ENCODE data around the gene FAM163B. TPM values are rescaled to one million over a fixed set of nuclear protein-coding genes. Genes with fewer than 3 reads are reported as not detected.

Gene FAM163B
- total RNA-seq, 1 experiment from 2014 or later, result 2.0 TPM

GRCh38 chr9:133645021-133645765 lies 36.0 kb upstream of the FAM163B start:
- POLR2A ChIA-PET, result interaction anchor here (0.6 kb wide), 1 partner anchor 767 kb away, joined by 3 read pairs; the partner anchor contains the start of gene SPACA9
- no peak overlapping the region for H3K27ac Mint-ChIP-seq
- DNase-seq (ENCODE audit: low spot score) (no peak), ATAC-seq (no peak)
- H3K4me1 Mint-ChIP-seq, result no peaks in the 10 kb centered on the region
- no peaks in the 10 kb centered on the region for H3K36me3 Mint-ChIP-seq
- CTCF ChIA-PET, result interaction anchor here (0.6 to 1.2 kb wide), 2 partner anchors 20 to 159 kb away, joined by 3 read pairs; no protein-coding TSS in a partner anchor
- no peaks in the 10 kb centered on the region for H3K9me3 Mint-ChIP-seq
- TF ChIP-seq SP1 (CRISPR knock-in tag; conservative IDR thresholded peaks at IDR 0.05) (no peak), TCF7 (CRISPR knock-in tag; IDR thresholded peaks at IDR 0.05; ENCODE audit: low read depth) (no peak), OVOL2 (CRISPR knock-in tag; IDR thresholded peaks at IDR 0.05; ENCODE audit: borderline replicate concordance) (no peak), HMGA2 (CRISPR knock-in tag; IDR thresholded peaks at IDR 0.05) (no peak), FOXK1 (CRISPR knock-in tag; IDR thresholded peaks at IDR 0.05) (no peak), CREB1 (CRISPR knock-in tag; IDR thresholded peaks at IDR 0.05) (no peak), ZMAT4 (CRISPR knock-in tag; IDR thresholded peaks at IDR 0.05) (no peak), SMAD4 (CRISPR knock-in tag; IDR thresholded peaks at IDR 0.05) (no peak), NR1H2 (CRISPR knock-in tag; IDR thresholded peaks at IDR 0.05) (no peak), NR3C1 (CRISPR knock-in tag; conservative IDR thresholded peaks at IDR 0.05; ENCODE audit: low read depth) (no peak), ATF1 (CRISPR knock-in tag; IDR thresholded peaks at IDR 0.05) (no peak), FOXP1 (CRISPR knock-in tag; IDR thresholded peaks at IDR 0.05; ENCODE audit: borderline replicate concordance) (no peak), AFF4 (CRISPR knock-in tag; IDR thresholded peaks at IDR 0.05; ENCODE audit: borderline replicate concordance) (no peak), JUN (CRISPR knock-in tag; IDR thresholded peaks at IDR 0.05) (no peak)
- TF ChIP-seq, protein P1, sequence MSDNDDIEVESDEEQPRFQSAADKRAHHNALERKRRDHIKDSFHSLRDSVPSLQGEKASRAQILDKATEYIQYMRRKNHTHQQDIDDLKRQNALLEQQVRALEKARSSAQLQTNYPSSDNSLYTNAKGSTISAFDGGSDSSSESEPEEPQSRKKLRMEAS (CRISPR knock-in tag; IDR thresholded peaks at IDR 0.05), result no peak
- TF ChIP-seq, protein P2, sequence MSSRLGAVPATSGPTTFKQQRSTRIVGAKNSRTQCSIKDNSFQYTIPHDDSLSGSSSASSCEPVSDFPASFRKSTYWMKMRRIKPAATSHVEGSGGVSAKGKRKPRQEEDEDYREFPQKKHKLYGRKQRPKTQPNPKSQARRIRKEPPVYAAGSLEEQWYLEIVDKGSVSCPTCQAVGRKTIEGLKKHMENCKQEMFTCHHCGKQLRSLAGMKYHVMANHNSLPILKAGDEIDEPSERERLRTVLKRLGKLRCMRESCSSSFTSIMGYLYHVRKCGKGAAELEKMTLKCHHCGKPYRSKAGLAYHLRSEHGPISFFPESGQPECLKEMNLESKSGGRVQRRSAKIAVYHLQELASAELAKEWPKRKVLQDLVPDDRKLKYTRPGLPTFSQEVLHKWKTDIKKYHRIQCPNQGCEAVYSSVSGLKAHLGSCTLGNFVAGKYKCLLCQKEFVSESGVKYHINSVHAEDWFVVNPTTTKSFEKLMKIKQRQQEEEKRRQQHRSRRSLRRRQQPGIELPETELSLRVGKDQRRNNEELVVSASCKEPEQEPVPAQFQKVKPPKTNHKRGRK (CRISPR knock-in tag; IDR thresholded peaks at IDR 0.05; ENCODE audit: borderline replicate concordance), result no peak
- TF ChIP-seq, protein P3, sequence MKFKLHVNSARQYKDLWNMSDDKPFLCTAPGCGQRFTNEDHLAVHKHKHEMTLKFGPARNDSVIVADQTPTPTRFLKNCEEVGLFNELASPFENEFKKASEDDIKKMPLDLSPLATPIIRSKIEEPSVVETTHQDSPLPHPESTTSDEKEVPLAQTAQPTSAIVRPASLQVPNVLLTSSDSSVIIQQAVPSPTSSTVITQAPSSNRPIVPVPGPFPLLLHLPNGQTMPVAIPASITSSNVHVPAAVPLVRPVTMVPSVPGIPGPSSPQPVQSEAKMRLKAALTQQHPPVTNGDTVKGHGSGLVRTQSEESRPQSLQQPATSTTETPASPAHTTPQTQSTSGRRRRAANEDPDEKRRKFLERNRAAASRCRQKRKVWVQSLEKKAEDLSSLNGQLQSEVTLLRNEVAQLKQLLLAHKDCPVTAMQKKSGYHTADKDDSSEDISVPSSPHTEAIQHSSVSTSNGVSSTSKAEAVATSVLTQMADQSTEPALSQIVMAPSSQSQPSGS (CRISPR knock-in tag; IDR thresholded peaks at IDR 0.05; ENCODE audit: borderline replicate concordance, low read depth), result no peak
- no peaks in the 10 kb centered on the region for H3K27me3 Mint-ChIP-seq (ENCODE audit: low read depth)
- no peak overlapping the region for H3K4me3 Mint-ChIP-seq

Measured in WTC11 (cell line).